Measurements from ENCODE around the gene COL1A1. TPM values are rescaled to one million over a fixed set of nuclear protein-coding genes. Genes with fewer than 3 reads are reported as not detected.

COL1A1 gene
- total RNA-seq, 2 experiments from 2014 or later: 2.3 to 3.7 TPM

- Mint-ChIP-seq H3K27ac (no peak overlapping the region), H3K9me3 (no peaks in the 10 kb centered on the region), H3K36me3 (no peaks in the 10 kb centered on the region), H3K27me3 (peaks cover 65% of the 10 kb centered on the region), H3K4me1 (ENCODE audit: low read depth) (peaks cover 10% of the 10 kb centered on the region), H3K4me3 (no peak overlapping the region)
- ChIA-PET POLR2A (interaction anchor here (1.4 kb wide), 1 partner anchor 11 kb away, joined by 3 read pairs; no protein-coding TSS in a partner anchor), CTCF (interaction anchor here (0.5 to 16.6 kb wide), 7 partner anchors 36 to 265 kb away, joined by 3 to 324 read pairs (median 4); partner anchors contain the start of gene TMEM92)
- intact Hi-C loops (cut with micrococcal nuclease): no loop called here
- DNase-seq: no peak
Measured at GRCh38 chr17:50205111-50205962, 3.9 kb upstream of the COL1A1 start.

- no peaks in the 10 kb centered on the region for H3K36me3 Mint-ChIP-seq
- DNase-seq: no peak
- H3K4me1 Mint-ChIP-seq (ENCODE audit: low read depth): peaks cover 14% of the 10 kb centered on the region
- intact Hi-C loops (cut with micrococcal nuclease): no loop called here
- H3K9me3 Mint-ChIP-seq: no peaks in the 10 kb centered on the region
- POLR2A ChIA-PET: no interaction called here
- H3K27ac Mint-ChIP-seq: no peak overlapping the region
- H3K4me3 Mint-ChIP-seq: no peak overlapping the region
- peaks cover 69% of the 10 kb centered on the region for H3K27me3 Mint-ChIP-seq
- CTCF ChIA-PET: interaction anchor here (0.6 to 16.6 kb wide), 5 partner anchors 11 to 110 kb away, joined by 3 to 324 read pairs (median 5); partner anchors contain the start of gene TMEM92
Measured at GRCh38 chr17:50204431-50204830, 3.0 kb upstream of the COL1A1 start.

- no peaks in the 10 kb centered on the region for H3K9me3 Mint-ChIP-seq
- no peak overlapping the region for H3K27ac Mint-ChIP-seq
- intact Hi-C loops (cut with micrococcal nuclease): no loop called here
- CTCF ChIA-PET: interaction anchor here (0.6 to 16.6 kb wide), 5 partner anchors 10 to 110 kb away, joined by 3 to 324 read pairs (median 5); partner anchors contain the start of gene TMEM92
- no peak overlapping the region for H3K4me3 Mint-ChIP-seq
- H3K4me1 Mint-ChIP-seq (ENCODE audit: low read depth): peaks cover 16% of the 10 kb centered on the region
- H3K36me3 Mint-ChIP-seq: no peaks in the 10 kb centered on the region
- H3K27me3 Mint-ChIP-seq: peaks cover 65% of the 10 kb centered on the region
- POLR2A ChIA-PET: no interaction called here
- no peak for DNase-seq
Measured at GRCh38 chr17:50203604-50204345, 2.3 kb upstream of the COL1A1 start.

- ChIA-PET CTCF (interaction anchor here (1.5 to 16.6 kb wide), 5 partner anchors 11 to 91 kb away, joined by 6 to 324 read pairs (median 70); partner anchors contain the start of gene TMEM92), POLR2A (no interaction called here)
- Mint-ChIP-seq H3K27ac (no peak overlapping the region), H3K4me3 (no peak overlapping the region), H3K4me1 (ENCODE audit: low read depth) (peaks cover 21% of the 10 kb centered on the region), H3K36me3 (no peaks in the 10 kb centered on the region), H3K9me3 (no peaks in the 10 kb centered on the region), H3K27me3 (peaks cover 69% of the 10 kb centered on the region)
- intact Hi-C loops (cut with micrococcal nuclease): no loop called here
- DNase-seq: no peak
Measured at GRCh38 chr17:50203086-50203485, 1.7 kb upstream of the COL1A1 start.

GRCh38 chr17:50200457-50201275, 765 bp downstream of the COL1A1 start:
- H3K36me3 Mint-ChIP-seq: no peaks in the 10 kb centered on the region
- H3K4me1 Mint-ChIP-seq (ENCODE audit: low read depth): peaks cover 19% of the 10 kb centered on the region
- peak overlapping the region; percentile 67 for H3K4me3 Mint-ChIP-seq
- ChIA-PET POLR2A (interaction anchor here (0.9 to 1.2 kb wide), 2 partner anchors 16 to 31 kb away, joined by 3 read pairs; no protein-coding TSS in a partner anchor), CTCF (interaction anchor here (0.6 to 16.6 kb wide), 53 partner anchors 9 to 428 kb away, joined by 3 to 324 read pairs (median 5); partner anchors contain the start of genes LRRC59, RSAD1, TMEM92 and XYLT2)
- DNase-seq: peak; percentile 89
- peaks cover 49% of the 10 kb centered on the region for H3K27me3 Mint-ChIP-seq
- H3K27ac Mint-ChIP-seq: no peak overlapping the region
- intact Hi-C loops (cut with micrococcal nuclease): loop anchor here (1.0 to 2.0 kb wide), 4 partner anchors 70 to 278 kb away; partner anchors contain the start of gene RSAD1
- no peaks in the 10 kb centered on the region for H3K9me3 Mint-ChIP-seq

GRCh38 chr17:50199803-50200456, 1.5 kb downstream of the COL1A1 start:
- Mint-ChIP-seq H3K4me3 (peak overlapping the region; percentile 67), H3K27ac (no peak overlapping the region), H3K36me3 (no peaks in the 10 kb centered on the region), H3K27me3 (peaks cover 43% of the 10 kb centered on the region), H3K4me1 (ENCODE audit: low read depth) (peaks cover 19% of the 10 kb centered on the region), H3K9me3 (no peaks in the 10 kb centered on the region)
- intact Hi-C loops (cut with micrococcal nuclease): loop anchor here (1.0 to 2.0 kb wide), 4 partner anchors 70 to 279 kb away; partner anchors contain the start of gene RSAD1
- peak; percentile 79 for DNase-seq
- ChIA-PET CTCF (interaction anchor here (0.6 to 16.6 kb wide), 50 partner anchors 10 to 428 kb away, joined by 3 to 324 read pairs (median 5); partner anchors contain the start of genes LRRC59, RSAD1, TMEM92 and XYLT2), POLR2A (interaction anchor here (0.9 to 1.2 kb wide), 2 partner anchors 17 to 31 kb away, joined by 3 read pairs; no protein-coding TSS in a partner anchor)

- DNase-seq: no peak
- H3K27me3 Mint-ChIP-seq: peaks cover 39% of the 10 kb centered on the region
- ChIA-PET POLR2A (interaction anchor here (0.9 kb wide), 1 partner anchor 30 kb away, joined by 3 read pairs; no protein-coding TSS in a partner anchor), CTCF (interaction anchor here (1.1 to 16.6 kb wide), 21 partner anchors 10 to 280 kb away, joined by 3 to 324 read pairs (median 10); partner anchors contain the start of genes LRRC59, RSAD1 and TMEM92)
- H3K36me3 Mint-ChIP-seq: no peaks in the 10 kb centered on the region
- no peak overlapping the region for H3K27ac Mint-ChIP-seq
- H3K4me3 Mint-ChIP-seq: peak overlapping the region; percentile 67
- intact Hi-C loops (cut with micrococcal nuclease): no loop called here
- H3K4me1 Mint-ChIP-seq (ENCODE audit: low read depth): peaks cover 19% of the 10 kb centered on the region
- H3K9me3 Mint-ChIP-seq: no peaks in the 10 kb centered on the region
Measured at GRCh38 chr17:50199211-50199802, 2.1 kb downstream of the COL1A1 start.

- no peaks in the 10 kb centered on the region for H3K9me3 Mint-ChIP-seq
- peaks cover 19% of the 10 kb centered on the region for H3K4me1 Mint-ChIP-seq (ENCODE audit: low read depth)
- intact Hi-C loops (cut with micrococcal nuclease): loop anchor here (1.0 kb wide), 2 partner anchors 29 to 83 kb away; no protein-coding TSS in a partner anchor
- peak; percentile 77 for DNase-seq
- ChIA-PET POLR2A (no interaction called here), CTCF (interaction anchor here (0.6 to 2.3 kb wide), 15 partner anchors 12 to 198 kb away, joined by 3 to 12 read pairs (median 4); partner anchors contain the start of gene SGCA)
- peaks cover 32% of the 10 kb centered on the region for H3K27me3 Mint-ChIP-seq
- no peaks in the 10 kb centered on the region for H3K36me3 Mint-ChIP-seq
- no peak overlapping the region for H3K4me3 Mint-ChIP-seq
- no peak overlapping the region for H3K27ac Mint-ChIP-seq
Measured at GRCh38 chr17:50198026-50198669, 3.3 kb downstream of the COL1A1 start.

- no peaks in the 10 kb centered on the region for H3K9me3 Mint-ChIP-seq
- H3K27me3 Mint-ChIP-seq: peaks cover 19% of the 10 kb centered on the region
- CTCF ChIA-PET: interaction anchor here (0.8 to 3.2 kb wide), 10 partner anchors 16 to 112 kb away, joined by 3 to 24 read pairs (median 4); no protein-coding TSS in a partner anchor
- POLR2A ChIA-PET: no interaction called here
- H3K36me3 Mint-ChIP-seq: no peaks in the 10 kb centered on the region
- H3K27ac Mint-ChIP-seq: no peak overlapping the region
- no peak overlapping the region for H3K4me3 Mint-ChIP-seq
- intact Hi-C loops (cut with micrococcal nuclease): no loop called here
- DNase-seq: no peak
- peaks cover 19% of the 10 kb centered on the region for H3K4me1 Mint-ChIP-seq (ENCODE audit: low read depth)
Measured at GRCh38 chr17:50196826-50197225, 4.6 kb downstream of the COL1A1 start.

- intact Hi-C loops (cut with micrococcal nuclease): no loop called here
- ChIA-PET CTCF (interaction anchor here (1.0 to 3.2 kb wide), 4 partner anchors 16 to 102 kb away, joined by 3 to 24 read pairs (median 5); no protein-coding TSS in a partner anchor), POLR2A (no interaction called here)
- H3K9me3 Mint-ChIP-seq: no peaks in the 10 kb centered on the region
- H3K4me3 Mint-ChIP-seq: no peak overlapping the region
- no peak for DNase-seq
- peaks cover 14% of the 10 kb centered on the region for H3K27me3 Mint-ChIP-seq
- no peak overlapping the region for H3K27ac Mint-ChIP-seq
- H3K36me3 Mint-ChIP-seq: no peaks in the 10 kb centered on the region
- H3K4me1 Mint-ChIP-seq (ENCODE audit: low read depth): peaks cover 17% of the 10 kb centered on the region
Measured at GRCh38 chr17:50196036-50196435, 5.4 kb downstream of the COL1A1 start.
